GM12801 (cell line): ENCODE results near the gene UQCC2.

ENCODE experiments used
- CTCF ChIP-seq: IDR thresholded peaks from one replicate; pipeline ENCODE4 v1.5.1; 2011; ENCODE audit warnings: control low read depth; ENCODE audit not compliant: insufficient read length; ENCODE audit errors: extremely low read depth

Gene UQCC2

GRCh38 chr6:33755070-33755869 lies 43.8 kb upstream of the UQCC2 start:
- no peak for TF ChIP-seq CTCF

GRCh38 chr6:33754222-33754621 lies 42.7 kb upstream of the UQCC2 start:
- no peak for TF ChIP-seq CTCF

- TF ChIP-seq CTCF: no peak
Measured at GRCh38 chr6:33752646-33753015, 41.1 kb upstream of the UQCC2 start.

- no peak for TF ChIP-seq CTCF
Measured at GRCh38 chr6:33751771-33752645, 40.5 kb upstream of the UQCC2 start.

GRCh38 chr6:33750244-33750991 lies 38.9 kb upstream of the UQCC2 start:
- no peak for TF ChIP-seq CTCF

GRCh38 chr6:33749401-33749800 lies 37.9 kb upstream of the UQCC2 start:
- no peak for TF ChIP-seq CTCF

GRCh38 chr6:33748841-33749240 lies 37.3 kb upstream of the UQCC2 start:
- TF ChIP-seq CTCF: no peak
